Skeletal muscle satellite cell (primary cell): Measurements from ENCODE around the gene LRMDA.

Experiments used
- H3K27me3 ChIP-seq: 2 replicates; pipeline ENCODE4 v1.7.0; 2013; ENCODE audit warnings: low read length; ENCODE audit not compliant: control insufficient read depth, insufficient read depth
- H3K36me3 ChIP-seq: 2 replicates; pipeline ENCODE4 v1.7.0; 2013; ENCODE audit warnings: mild to moderate bottlenecking, control low read depth, low read length; ENCODE audit not compliant: insufficient read depth
- H3K4me1 ChIP-seq: 2 replicates; pipeline ENCODE4 v1.7.0; 2013; ENCODE audit warnings: low read length; ENCODE audit not compliant: control insufficient read depth, insufficient read depth
- H3K4me2 ChIP-seq: 2 replicates; pipeline ENCODE4 v1.7.0; 2013; ENCODE audit warnings: mild to moderate bottlenecking, low read length
- H3K4me3 ChIP-seq: 2 replicates; pipeline ENCODE4 v1.7.0; 2013; ENCODE audit warnings: low read length
- H3K9ac ChIP-seq: 2 replicates; pipeline ENCODE4 v1.7.0; 2013; ENCODE audit warnings: mild to moderate bottlenecking, low read depth, low read length, moderate library complexity
- H3K9me3 ChIP-seq: replicated peaks from 2 replicates; pipeline ENCODE4 v1.7.0; 2013; ENCODE audit warnings: mild to moderate bottlenecking, control low read depth, low read length

The LRMDA gene

GRCh38 chr10:75703191-75703854, 271.9 kb downstream of the LRMDA start:
- Histone ChIP-seq H3K36me3 (no peaks in the 10 kb centered on the region), H3K9me3 (no peaks in the 10 kb centered on the region), H3K4me3 (no peak overlapping the region), H3K4me2 (no peak overlapping the region), H3K9ac (no peak overlapping the region), H3K27me3 (peaks cover 24% of the 10 kb centered on the region), H3K4me1 (no peaks in the 10 kb centered on the region)

- Histone ChIP-seq H3K4me3 (no peak overlapping the region), H3K4me1 (no peaks in the 10 kb centered on the region), H3K9ac (no peak overlapping the region), H3K36me3 (no peaks in the 10 kb centered on the region), H3K9me3 (no peaks in the 10 kb centered on the region), H3K4me2 (no peak overlapping the region), H3K27me3 (peaks cover 25% of the 10 kb centered on the region)
Measured at GRCh38 chr10:75705426-75705825, 274.0 kb downstream of the LRMDA start.

GRCh38 chr10:75707080-75707840, 275.8 kb downstream of the LRMDA start:
- Histone ChIP-seq H3K27me3 (peaks cover 28% of the 10 kb centered on the region), H3K36me3 (no peaks in the 10 kb centered on the region), H3K9me3 (no peaks in the 10 kb centered on the region), H3K4me3 (no peak overlapping the region), H3K9ac (no peak overlapping the region), H3K4me2 (no peak overlapping the region), H3K4me1 (no peaks in the 10 kb centered on the region)

GRCh38 chr10:75708060-75708459, 276.6 kb downstream of the LRMDA start:
- Histone ChIP-seq H3K36me3 (no peaks in the 10 kb centered on the region), H3K9me3 (no peaks in the 10 kb centered on the region), H3K4me1 (no peaks in the 10 kb centered on the region), H3K4me3 (no peak overlapping the region), H3K9ac (no peak overlapping the region), H3K4me2 (no peak overlapping the region), H3K27me3 (peaks cover 31% of the 10 kb centered on the region)

- H3K4me3 ChIP-seq: no peak overlapping the region
- no peak overlapping the region for H3K9ac ChIP-seq
- no peaks in the 10 kb centered on the region for H3K9me3 ChIP-seq
- H3K4me2 ChIP-seq: no peak overlapping the region
- H3K27me3 ChIP-seq: peaks cover 23% of the 10 kb centered on the region
- H3K4me1 ChIP-seq: no peaks in the 10 kb centered on the region
- no peaks in the 10 kb centered on the region for H3K36me3 ChIP-seq
Measured at GRCh38 chr10:75709245-75709644, 277.8 kb downstream of the LRMDA start.

- Histone ChIP-seq H3K4me3 (no peak overlapping the region), H3K36me3 (no peaks in the 10 kb centered on the region), H3K9ac (no peak overlapping the region), H3K27me3 (peaks cover 23% of the 10 kb centered on the region), H3K9me3 (no peaks in the 10 kb centered on the region), H3K4me2 (no peak overlapping the region), H3K4me1 (no peaks in the 10 kb centered on the region)
Measured at GRCh38 chr10:75709811-75710210, 278.4 kb downstream of the LRMDA start.

- peaks cover 18% of the 10 kb centered on the region for H3K27me3 ChIP-seq
- no peaks in the 10 kb centered on the region for H3K4me1 ChIP-seq
- no peak overlapping the region for H3K4me3 ChIP-seq
- H3K9ac ChIP-seq: no peak overlapping the region
- no peaks in the 10 kb centered on the region for H3K9me3 ChIP-seq
- H3K36me3 ChIP-seq: no peaks in the 10 kb centered on the region
- H3K4me2 ChIP-seq: no peak overlapping the region
Measured at GRCh38 chr10:75712242-75712880, 280.9 kb downstream of the LRMDA start.

GRCh38 chr10:75716506-75716905, 285.1 kb downstream of the LRMDA start:
- peaks cover 13% of the 10 kb centered on the region for H3K27me3 ChIP-seq
- H3K4me2 ChIP-seq: no peak overlapping the region
- H3K9me3 ChIP-seq: no peaks in the 10 kb centered on the region
- no peaks in the 10 kb centered on the region for H3K36me3 ChIP-seq
- H3K9ac ChIP-seq: no peak overlapping the region
- no peaks in the 10 kb centered on the region for H3K4me1 ChIP-seq
- no peak overlapping the region for H3K4me3 ChIP-seq

- H3K4me2 ChIP-seq: no peak overlapping the region
- no peaks in the 10 kb centered on the region for H3K9me3 ChIP-seq
- no peaks in the 10 kb centered on the region for H3K36me3 ChIP-seq
- H3K27me3 ChIP-seq: peaks cover 10% of the 10 kb centered on the region
- H3K4me1 ChIP-seq: no peaks in the 10 kb centered on the region
- no peak overlapping the region for H3K4me3 ChIP-seq
- H3K9ac ChIP-seq: no peak overlapping the region
Measured at GRCh38 chr10:75717126-75717916, 285.9 kb downstream of the LRMDA start.

GRCh38 chr10:75718991-75719390, 287.6 kb downstream of the LRMDA start:
- Histone ChIP-seq H3K4me3 (no peak overlapping the region), H3K9ac (no peak overlapping the region), H3K4me2 (no peak overlapping the region), H3K9me3 (no peaks in the 10 kb centered on the region), H3K36me3 (no peaks in the 10 kb centered on the region), H3K4me1 (no peaks in the 10 kb centered on the region), H3K27me3 (peaks cover 3% of the 10 kb centered on the region)

GRCh38 chr10:75720157-75720556, 288.7 kb downstream of the LRMDA start:
- H3K4me3 ChIP-seq: no peak overlapping the region
- no peak overlapping the region for H3K9ac ChIP-seq
- no peak overlapping the region for H3K4me2 ChIP-seq
- no peaks in the 10 kb centered on the region for H3K4me1 ChIP-seq
- no peaks in the 10 kb centered on the region for H3K27me3 ChIP-seq
- no peaks in the 10 kb centered on the region for H3K9me3 ChIP-seq
- no peaks in the 10 kb centered on the region for H3K36me3 ChIP-seq
